GM21515 (cell line): ENCODE measurements around the gene DNAJC18.
"Not testable (repeated sequence)": the region's sequence is repeated elsewhere in the genome, so short reads cannot be mapped to it uniquely, and the experiment has no call there.

Experiments used
- ATAC-seq: cut with Tn5 transposase; IDR thresholded peaks from one replicate; pipeline ENCODE4 v1.9.1; 2021; ENCODE audit not compliant: unreplicated experiment

Gene DNAJC18

GRCh38 chr5:139389701-139390638 lies 49.4 kb downstream of the DNAJC18 start, which contains the start of gene MZB1:
MZB1 (minus strand) TSS chr5:139389913; CDS start chr5:139389856, 57 bp downstream.
- ATAC-seq = peak; percentile 43

GRCh38 chr5:139388198-139388821 lies 51.0 kb downstream of the DNAJC18 start:
- ATAC-seq = no peak

DNA sequence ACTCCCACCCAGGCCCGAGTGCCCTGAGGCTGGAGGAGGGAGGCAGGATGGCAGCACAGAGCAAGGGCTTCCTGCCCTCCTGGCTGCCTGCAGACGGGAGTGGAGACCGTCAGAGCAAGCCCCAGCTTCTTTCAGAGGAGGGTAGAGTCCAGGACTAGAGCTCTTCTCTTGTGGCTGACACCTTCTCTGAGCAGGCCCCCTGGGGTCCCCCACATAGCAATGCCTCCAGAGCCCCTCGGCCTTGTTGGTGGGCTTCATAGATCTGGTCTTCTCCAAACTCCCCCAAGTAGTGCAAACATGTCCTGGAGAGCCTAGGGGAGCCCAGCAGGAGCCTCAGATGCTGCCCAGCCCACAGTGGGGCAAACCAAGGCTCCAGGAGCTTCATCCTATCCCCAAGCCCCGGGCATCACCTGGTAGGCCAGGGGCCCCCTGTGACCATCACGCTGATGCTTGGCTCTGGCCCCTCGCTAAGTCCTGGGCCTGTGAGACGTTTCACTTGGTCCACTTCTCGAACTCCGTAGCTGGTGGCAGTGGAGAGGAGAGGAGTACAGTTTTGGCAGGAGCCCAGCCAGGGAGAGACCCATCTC lies 51.6 kb downstream of the DNAJC18 start:
- ATAC-seq = no peak

GRCh38 chr5:139386956-139387355 lies 52.4 kb downstream of the DNAJC18 start:
- ATAC-seq = not testable (repeated sequence)

- no peak for ATAC-seq
Observed at GRCh38 chr5:139386050-139386438, 53.3 kb downstream of the DNAJC18 start.

GRCh38 chr5:139385061-139386049 lies 54.0 kb downstream of the DNAJC18 start:
- ATAC-seq = no peak

- ATAC-seq = no peak
Observed at GRCh38 chr5:139384591-139385051, 54.7 kb downstream of the DNAJC18 start.

GRCh38 chr5:139383993-139384590 lies 55.2 kb downstream of the DNAJC18 start:
- ATAC-seq = no peak

DNA sequence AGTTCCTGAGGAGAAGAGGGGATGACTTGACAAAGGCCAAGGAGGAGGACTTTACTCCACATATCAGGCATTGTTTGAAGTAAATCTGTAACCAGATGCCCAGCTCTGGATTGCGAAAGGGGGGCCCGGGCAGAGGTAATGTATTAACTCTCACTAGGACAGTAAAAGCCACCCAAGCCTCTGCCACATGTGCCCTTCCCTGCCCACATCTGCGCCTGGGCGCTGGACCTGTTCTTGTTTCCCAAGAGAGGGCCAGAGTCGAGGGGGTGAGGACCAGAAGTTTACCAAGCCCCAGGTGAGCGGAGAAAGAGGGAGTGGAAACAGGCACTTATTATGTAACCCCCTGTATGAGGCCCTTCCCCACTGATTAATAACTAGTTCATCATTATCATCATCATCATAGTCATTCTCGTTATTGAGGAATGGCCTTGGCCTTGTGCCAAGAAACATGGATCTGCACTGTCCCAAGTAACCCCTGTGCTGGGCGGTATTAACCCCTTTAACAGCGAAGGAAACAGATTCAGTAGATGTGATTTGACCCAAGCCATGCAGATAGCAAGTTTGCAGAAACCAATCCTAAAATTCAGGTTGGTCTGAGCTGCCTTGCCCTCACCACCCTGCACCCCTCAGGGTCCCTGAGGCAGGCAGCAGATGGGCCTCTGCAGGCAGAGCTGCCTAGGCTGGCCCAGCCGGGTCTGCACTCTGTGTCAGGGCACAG lies 55.9 kb downstream of the DNAJC18 start, which contains the start of gene SLC23A1:
Gene SLC23A1, minus strand, starts transcription at position 23 of the 718 bp plus-strand sequence. CDS start 44 bp downstream, outside the sequence.
- no peak for ATAC-seq

DNA sequence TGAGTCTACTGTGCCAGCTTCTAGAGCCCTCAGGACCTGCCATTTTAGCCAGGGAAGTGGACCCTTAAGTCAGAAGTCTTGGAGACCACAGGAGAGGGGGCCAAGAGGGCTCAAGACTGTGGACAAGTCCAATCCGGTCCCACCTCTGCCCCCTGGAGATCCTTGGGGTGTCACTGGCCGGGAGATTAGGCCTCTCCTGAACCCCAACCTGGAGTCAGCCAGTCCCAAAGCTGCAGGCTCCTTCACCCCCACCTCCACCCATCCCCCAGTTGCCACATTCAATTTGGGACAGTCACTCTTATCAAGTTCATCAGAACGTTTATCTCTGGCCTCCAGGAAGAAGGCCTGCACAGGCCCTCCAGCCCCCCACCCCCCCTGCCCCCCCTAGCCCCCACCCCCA lies 56.5 kb downstream of the DNAJC18 start:
- ATAC-seq = no peak

DNA sequence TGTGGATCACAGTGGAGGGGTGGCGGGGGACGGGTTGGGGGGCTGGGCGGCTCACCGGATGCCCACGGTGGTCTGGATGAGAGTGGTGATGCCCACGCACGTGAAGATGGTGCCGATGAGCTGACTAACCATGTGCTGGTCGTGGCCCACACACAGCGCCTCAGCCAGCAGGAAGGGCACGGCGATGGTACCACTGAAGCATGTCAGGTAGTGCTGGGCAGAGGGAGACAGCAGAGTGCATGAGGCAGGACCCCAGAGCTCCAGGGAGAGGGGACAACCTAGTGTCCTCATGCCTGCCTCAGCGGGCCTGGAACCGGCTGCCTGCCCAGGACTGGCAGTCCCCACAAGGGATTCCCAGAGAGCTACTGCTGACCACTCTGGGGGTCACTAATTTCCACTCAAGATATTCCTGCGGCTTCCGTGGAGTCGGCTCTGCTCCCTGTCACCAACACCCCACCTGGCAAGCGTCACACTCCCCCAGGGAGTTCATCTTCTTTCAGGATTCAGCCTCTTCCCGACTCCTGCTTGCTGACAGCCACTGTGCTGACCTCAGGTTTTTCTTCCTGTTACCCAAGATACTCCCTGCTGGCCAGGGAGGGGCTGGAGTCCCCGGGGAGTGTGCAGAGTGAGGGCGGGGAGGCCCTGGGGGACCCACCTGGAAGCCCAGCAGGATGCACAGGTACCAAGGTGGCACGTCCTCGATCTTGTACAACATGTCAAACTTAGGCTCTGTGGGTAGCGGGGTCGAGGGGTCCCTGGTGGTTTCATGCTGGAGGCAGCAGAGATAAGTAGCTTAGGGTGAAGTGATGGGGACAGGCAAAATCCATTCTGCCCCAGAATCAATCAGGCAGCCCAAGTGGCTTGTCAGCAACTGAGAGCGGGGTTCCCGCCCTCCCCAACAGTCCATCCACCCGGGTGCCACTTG lies 57.2 kb downstream of the DNAJC18 start:
- ATAC-seq = no peak

GRCh38 chr5:139379626-139380449 lies 59.5 kb downstream of the DNAJC18 start:
- no peak for ATAC-seq

DNA sequence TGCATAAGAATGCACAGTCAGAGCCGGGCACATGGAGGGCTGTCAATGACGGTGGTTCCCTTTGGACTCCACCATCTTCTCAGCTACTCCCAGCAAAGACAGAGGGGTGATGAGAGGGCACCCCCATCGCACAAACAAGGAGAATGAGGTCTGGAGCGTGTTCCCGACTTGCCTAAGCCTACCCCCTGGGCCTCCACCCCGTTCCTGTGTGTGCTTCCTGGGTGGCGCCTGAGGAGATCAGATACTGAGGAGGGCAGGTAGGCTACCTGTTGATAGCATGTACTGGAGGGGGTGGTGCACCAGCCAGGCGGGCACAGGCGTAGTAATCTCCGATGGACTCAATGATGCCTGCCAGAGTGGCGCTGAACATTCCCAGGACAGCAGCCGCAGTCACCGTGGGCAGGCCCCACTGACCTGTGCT lies 60.4 kb downstream of the DNAJC18 start:
- ATAC-seq = no peak

GRCh38 chr5:139378101-139378825 lies 61.1 kb downstream of the DNAJC18 start:
- ATAC-seq = no peak

GRCh38 chr5:139377226-139377625 lies 62.1 kb downstream of the DNAJC18 start:
- no peak for ATAC-seq

DNA sequence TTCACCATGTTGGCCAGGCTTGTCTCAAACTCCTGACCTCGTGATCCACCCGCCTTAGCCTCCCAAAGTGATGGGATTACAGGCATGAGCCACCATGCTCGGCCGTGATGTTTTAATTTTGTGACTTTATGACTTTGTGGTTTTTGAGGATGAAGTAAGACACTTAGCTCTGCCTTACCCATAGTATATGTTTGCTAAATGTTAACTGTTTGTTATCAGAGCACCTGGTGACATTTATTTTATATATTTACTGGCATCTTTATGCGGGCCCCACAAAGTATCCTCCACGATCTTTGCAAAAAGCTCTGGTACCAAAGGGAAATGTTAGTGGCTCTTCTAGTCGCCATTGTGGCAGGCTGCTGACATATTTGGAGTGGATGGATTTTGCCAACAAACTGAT lies 63.0 kb downstream of the DNAJC18 start:
- no peak for ATAC-seq

DNA sequence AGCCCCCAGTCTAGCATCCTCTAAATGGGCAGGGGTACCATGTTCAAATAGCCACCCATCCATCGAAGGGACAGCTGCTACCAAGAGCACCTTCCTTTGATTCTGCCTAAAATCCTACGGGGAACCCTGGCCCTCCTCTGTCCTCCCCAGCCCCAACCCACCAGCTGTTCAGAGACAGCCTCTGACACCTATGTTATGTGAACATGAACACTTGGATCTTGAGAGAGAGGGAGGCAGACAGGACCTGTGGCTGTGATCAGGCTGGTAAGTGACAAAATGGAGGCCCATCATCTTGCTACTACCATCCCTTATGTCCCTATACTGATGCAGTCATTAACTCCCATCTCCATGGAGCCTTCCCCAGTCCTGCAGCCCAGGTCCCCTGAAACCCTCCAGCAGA lies 64.4 kb downstream of the DNAJC18 start:
- no peak for ATAC-seq
